ENCODE measurements around the gene PARVA. TPM values are rescaled to one million over a fixed set of nuclear protein-coding genes. Genes with fewer than 3 reads are reported as not detected.
"Not testable (repeated sequence)": the region's sequence is repeated elsewhere in the genome, so short reads cannot be mapped to it uniquely, and the experiment has no call there.

PARVA gene
- total RNA-seq, 1 experiment from 2014 or later, result 13.2 TPM

- in situ Hi-C loops (cut with HindIII; ENCODE audit: low pct_unique_long_range_greater_than_20kb, low sequenced_read_pairs); DNase-seq (ENCODE audit: low read depth, low spot score): not testable (repeated sequence)
Observed at GRCh38 chr11:12367057-12367456, 10.3 kb upstream of the PARVA start.

DNA sequence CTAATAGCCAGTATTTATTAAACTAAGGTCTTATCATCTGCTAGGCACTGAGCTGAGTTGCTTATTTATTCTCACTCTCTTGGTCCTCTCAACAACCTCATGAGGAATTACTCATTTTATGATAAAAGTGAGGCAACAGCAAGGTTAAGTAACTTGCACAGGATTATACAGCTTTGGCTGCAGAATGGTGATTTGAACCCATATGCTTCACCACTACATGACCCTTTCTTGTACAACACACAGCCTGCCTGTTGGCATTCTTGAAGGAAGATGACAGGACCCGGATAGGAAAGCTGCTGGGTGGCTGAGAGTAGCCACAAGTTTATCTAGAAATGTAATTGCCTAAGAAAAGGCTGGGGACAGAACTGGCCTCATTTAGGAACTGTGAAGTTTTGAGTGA, 5.3 kb upstream of the PARVA start:
- in situ Hi-C loops (cut with HindIII; ENCODE audit: low pct_unique_long_range_greater_than_20kb, low sequenced_read_pairs), result no loop called here
- no peak for DNase-seq (ENCODE audit: low read depth, low spot score)

DNA sequence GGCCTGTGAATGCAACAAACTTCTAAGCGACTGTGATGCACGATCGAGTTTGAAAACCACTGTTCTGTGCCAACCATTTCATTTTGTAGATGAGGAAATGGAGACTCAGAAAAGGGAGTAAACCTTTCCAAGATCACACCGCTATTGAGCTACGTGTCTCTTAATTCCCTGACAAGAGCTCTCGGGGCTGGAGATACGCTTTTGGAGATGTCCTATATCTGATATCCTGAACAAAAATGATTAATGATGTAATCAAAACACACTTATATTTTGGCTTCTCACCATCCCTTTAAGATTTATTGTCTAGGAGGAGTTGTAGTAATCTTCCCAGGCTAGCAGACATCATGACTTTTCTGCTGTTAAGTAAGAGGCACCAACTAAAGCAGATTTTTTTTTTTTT, 1.7 kb upstream of the PARVA start:
- in situ Hi-C loops (cut with HindIII; ENCODE audit: low pct_unique_long_range_greater_than_20kb, low sequenced_read_pairs), result no loop called here
- DNase-seq (ENCODE audit: low read depth, low spot score), result no peak

DNA sequence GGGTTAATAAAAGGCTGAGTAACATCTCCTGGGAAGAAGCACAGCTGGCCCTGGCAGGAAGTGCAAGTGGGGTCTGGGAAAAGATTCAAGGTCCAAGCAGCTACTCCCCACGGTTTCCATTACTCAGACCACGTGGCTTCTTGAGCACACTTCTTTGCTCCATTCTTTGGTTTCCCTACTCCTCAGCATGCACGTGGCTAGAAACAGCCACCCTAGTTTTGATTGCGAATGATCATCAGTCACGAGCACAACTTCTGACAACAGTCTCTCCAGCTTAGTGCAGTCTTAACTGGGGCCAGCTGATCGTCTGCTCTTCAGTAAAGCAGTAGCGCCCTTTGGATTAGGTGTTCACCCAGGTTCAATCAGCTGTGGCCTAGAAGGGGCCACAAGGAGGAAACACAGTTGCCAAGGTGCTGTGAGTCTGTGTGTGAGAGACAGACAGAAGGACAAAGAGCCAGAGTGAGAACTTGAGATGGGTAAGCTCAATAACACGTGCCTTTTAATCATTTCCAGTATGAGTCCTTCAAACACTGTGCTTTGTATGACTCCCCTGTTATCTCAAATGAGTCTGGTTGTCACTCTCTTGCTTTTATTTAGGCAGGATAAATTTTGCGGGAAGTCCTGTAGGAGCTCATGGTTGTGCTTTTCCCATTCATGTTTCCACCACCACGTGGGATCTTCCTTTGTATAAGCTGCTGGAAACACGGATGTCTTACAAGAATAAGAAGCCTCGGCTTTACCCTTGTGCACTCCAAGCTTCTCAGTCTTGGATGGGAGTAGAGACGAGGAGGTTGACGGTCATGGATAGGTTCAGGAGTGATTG, 901 bp upstream of the PARVA start:
- peak; percentile 30 for DNase-seq (ENCODE audit: low read depth, low spot score)
- in situ Hi-C loops (cut with HindIII; ENCODE audit: low pct_unique_long_range_greater_than_20kb, low sequenced_read_pairs), result no loop called here

DNA sequence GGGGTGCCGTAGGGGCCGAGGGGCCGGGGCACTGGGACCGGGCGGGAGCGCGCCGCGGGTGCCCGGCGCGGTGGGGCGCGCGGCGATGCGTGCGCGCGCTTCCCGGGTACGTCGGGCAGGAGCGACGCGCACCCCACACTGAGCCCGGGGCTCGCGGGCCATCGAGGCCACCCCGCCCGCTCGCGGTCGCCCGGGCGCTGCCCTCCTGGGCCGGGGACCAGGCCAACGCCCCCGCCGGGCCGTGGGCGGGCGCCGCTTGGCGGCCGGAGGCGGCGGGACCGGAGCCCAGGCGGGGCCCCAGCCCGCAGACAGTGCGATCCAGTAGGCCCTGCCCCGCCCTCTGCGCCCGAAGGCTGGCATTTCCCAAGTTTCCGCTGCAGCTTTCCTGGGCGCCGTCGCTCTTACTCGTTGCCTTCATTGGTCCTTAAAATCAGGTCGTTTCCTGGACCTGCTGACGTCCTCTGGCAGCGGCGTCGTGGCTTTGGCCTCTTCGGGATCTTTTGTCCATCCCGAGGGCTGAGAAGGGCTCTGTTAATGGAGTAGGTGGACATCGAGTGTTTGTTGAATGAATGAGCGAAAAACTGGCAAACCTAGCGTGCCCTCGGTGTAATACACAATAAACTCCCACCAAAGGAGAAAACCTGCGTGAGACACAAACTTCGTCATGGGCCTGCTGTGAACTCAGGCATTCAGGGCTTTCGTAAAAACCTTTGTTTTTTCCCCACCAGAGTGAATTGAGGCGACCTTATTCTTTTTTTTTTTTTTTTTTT, 638 bp downstream of the PARVA start:
- peak; percentile 78 for DNase-seq (ENCODE audit: low read depth, low spot score)
- in situ Hi-C loops (cut with HindIII; ENCODE audit: low pct_unique_long_range_greater_than_20kb, low sequenced_read_pairs), result no loop called here

DNA sequence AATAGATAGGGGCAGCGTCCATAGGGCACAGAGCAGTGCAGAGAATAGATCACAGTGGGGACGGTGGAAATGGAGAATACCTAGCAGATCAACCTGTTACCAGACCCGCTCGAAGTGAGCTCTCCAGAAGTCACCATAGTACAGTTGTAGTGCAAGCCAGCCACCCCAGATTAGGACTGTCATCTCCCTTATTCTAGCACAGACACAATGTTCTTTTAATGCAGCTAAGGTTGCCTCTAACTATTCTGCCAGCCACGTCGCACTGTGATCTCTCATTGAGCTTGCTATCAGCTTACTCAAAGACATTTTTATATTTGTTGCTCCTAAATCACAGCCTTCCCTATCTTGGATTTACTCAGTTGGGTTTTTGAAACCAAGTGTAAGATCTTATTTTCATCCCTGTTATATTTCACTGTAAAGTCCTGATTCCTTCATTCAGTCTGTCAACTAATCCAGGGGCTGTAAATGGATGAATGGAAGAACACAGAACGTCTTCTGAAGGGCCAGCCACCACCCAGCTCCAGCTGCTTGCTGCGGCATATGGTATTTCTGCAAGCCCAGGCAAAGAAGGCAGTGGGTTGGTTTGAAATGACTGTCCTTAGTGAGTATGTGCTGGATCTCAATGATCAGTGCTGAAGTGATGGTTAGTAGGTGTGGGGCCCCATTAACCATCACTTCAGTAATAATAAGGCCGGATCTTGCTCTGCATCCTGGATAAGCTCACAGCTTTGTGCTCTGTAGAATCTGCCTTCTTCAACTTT, 3.4 kb downstream of the PARVA start:
- DNase-seq (ENCODE audit: low read depth, low spot score), result no peak
- in situ Hi-C loops (cut with HindIII; ENCODE audit: low pct_unique_long_range_greater_than_20kb, low sequenced_read_pairs), result no loop called here

- in situ Hi-C loops (cut with HindIII; ENCODE audit: low pct_unique_long_range_greater_than_20kb, low sequenced_read_pairs), result no loop called here
- DNase-seq (ENCODE audit: low read depth, low spot score), result no peak
Observed at GRCh38 chr11:12381875-12382274, 4.5 kb downstream of the PARVA start.

GRCh38 chr11:12382451-12382850, 5.1 kb downstream of the PARVA start:
- in situ Hi-C loops (cut with HindIII; ENCODE audit: low pct_unique_long_range_greater_than_20kb, low sequenced_read_pairs), result no loop called here
- DNase-seq (ENCODE audit: low read depth, low spot score), result no peak

DNA sequence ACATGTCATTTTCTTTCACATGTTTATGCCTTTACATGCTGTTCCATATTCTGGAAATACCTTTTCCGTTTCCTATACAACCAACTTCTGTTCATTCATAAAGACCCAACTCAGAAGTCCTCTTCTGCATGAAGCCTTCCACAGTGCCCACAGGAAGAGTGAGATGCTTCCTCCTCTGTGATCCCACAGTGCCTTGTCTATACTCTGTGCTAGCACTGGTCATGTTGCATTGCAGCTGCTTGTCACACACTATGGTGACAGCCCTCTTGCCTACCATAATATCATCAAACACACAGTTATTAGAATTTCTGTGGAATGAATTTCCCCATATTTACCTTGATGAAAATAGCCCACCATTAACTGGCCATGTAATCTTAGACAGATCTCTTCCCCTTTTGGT, 8.9 kb downstream of the PARVA start:
- DNase-seq (ENCODE audit: low read depth, low spot score), result no peak
- in situ Hi-C loops (cut with HindIII; ENCODE audit: low pct_unique_long_range_greater_than_20kb, low sequenced_read_pairs), result no loop called here

DNA sequence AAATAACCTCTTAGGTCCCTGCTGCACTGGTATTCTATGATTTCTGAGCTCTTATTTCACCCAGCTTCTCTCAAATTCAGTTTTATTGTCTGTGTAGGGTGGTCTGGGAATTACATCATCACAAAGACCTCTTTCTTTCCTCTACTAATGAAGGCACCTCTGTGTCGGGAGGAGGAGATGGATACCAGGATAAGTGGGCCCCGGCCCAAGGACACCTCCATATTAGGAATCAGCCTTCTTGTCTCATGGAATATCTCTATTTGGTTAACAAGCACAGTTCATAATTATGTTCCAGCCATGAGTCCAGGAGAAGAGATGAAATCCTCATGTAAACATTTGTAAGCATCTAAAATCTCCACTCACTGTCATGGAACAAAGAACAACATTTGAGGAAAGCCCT, 9.4 kb downstream of the PARVA start:
- no peak for DNase-seq (ENCODE audit: low read depth, low spot score)
- in situ Hi-C loops (cut with HindIII; ENCODE audit: low pct_unique_long_range_greater_than_20kb, low sequenced_read_pairs), result no loop called here

DNA sequence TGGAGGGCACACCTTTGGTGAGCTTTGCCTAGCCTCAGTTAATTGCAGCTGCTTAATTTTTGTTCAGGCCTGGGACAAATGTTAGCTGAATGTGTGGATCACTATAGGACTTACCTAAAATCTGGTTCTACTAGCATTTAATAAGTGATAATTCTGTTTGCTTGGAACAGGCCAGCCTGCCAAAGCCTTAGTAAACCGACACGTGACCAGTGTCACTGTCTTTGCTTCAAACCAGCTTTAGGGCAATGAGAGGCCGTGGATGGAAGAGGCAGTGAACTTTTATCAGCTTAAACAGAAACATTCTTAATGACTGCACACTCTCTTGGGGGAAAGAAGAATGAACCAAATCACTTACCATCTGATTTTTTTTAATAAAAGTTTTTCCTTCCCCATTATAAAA, 10.8 kb downstream of the PARVA start:
- DNase-seq (ENCODE audit: low read depth, low spot score), result no peak
- in situ Hi-C loops (cut with HindIII; ENCODE audit: low pct_unique_long_range_greater_than_20kb, low sequenced_read_pairs), result no loop called here

DNA sequence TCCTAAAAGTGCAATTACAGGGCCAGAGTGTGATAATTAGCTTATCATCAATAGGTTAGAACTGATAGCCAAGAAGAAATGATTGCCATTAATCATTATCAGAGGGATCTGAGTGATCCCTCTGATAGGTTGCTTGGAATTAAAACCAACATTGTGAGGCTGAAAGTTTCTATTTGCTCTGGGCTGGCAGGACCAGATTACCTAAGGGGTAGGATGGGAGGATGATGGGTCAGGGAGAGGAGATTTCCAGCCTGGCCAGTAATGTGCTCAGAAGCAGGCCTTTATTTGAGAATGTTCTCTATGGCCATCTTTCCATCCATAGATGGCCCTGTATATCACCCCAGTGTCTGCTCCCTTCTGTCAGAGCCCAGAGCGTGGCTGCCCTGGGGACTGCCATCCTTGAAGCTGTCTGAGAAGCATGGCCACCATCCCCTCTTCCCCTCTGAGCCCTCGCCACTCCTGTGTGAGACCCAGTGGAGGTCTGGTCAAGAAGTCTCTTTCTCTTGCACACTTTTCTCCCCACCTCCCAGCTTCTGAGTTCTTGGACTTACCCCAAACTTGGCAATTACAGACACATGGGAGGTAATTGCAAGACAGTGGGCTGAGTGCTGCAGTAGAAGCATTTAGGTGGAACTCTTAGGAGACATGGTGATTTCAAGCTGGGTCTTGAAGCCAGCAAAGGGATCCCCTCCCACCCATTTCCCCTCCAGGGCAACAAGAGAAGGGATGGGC, 11.7 kb downstream of the PARVA start:
- in situ Hi-C loops (cut with HindIII; ENCODE audit: low pct_unique_long_range_greater_than_20kb, low sequenced_read_pairs), result no loop called here
- DNase-seq (ENCODE audit: low read depth, low spot score), result no peak

DNA sequence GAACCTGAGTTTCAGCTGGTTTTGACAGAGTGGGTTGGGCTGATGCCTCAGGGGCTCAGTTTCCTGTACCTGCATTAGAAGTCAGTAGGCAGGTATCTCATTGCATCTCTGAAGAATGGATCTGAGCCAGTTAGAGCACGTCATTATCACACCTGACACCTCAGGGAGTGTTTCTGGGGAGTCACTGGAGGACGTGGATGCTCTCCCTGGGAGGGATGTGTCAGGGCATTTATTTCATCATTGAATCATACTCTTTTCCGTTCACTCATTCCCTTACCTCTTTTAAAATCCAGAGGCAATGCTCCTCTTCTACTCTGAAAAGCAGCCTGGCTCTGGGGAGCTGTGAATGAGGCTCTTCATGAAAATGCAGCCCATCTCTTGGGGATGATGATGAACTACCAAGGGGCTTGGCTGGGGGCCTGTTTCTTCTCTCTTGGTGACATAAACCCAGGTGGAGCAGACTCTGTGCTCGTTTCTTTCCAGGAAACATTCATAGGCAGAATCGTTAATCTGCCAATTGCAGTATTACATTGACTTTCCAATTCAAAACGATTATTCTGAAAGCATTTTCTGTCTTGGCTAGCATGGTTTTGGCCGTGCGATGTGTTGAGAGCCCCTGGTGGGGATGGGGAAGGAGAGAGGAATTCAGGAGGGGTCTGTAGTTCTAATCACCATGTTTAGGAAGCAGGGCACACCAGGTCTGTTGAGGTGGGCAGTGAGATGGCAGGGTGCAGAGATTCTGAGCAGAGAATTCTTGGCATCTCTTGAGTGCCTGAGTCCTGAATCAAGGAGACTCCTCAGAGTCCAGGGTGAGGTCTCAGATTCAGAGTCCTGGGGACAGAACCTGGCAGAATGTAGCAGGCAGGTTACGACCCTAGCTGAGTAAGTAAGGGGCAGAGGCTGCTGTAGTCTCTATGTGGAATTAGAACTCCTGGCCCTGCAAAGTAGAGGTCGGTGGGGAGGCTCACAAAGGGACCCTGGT, 12.6 kb downstream of the PARVA start:
- no peak for DNase-seq (ENCODE audit: low read depth, low spot score)
- in situ Hi-C loops (cut with HindIII; ENCODE audit: low pct_unique_long_range_greater_than_20kb, low sequenced_read_pairs), result no loop called here

- in situ Hi-C loops (cut with HindIII; ENCODE audit: low pct_unique_long_range_greater_than_20kb, low sequenced_read_pairs), result no loop called here
- no peak for DNase-seq (ENCODE audit: low read depth, low spot score)
Observed at GRCh38 chr11:12390687-12391110, 13.3 kb downstream of the PARVA start.

- in situ Hi-C loops (cut with HindIII; ENCODE audit: low pct_unique_long_range_greater_than_20kb, low sequenced_read_pairs), result no loop called here
- no peak for DNase-seq (ENCODE audit: low read depth, low spot score)
Observed at GRCh38 chr11:12392672-12393071, 15.3 kb downstream of the PARVA start.

GRCh38 chr11:12393691-12394090, 16.3 kb downstream of the PARVA start:
- in situ Hi-C loops (cut with HindIII; ENCODE audit: low pct_unique_long_range_greater_than_20kb, low sequenced_read_pairs), result no loop called here
- DNase-seq (ENCODE audit: low read depth, low spot score), result no peak

DNA sequence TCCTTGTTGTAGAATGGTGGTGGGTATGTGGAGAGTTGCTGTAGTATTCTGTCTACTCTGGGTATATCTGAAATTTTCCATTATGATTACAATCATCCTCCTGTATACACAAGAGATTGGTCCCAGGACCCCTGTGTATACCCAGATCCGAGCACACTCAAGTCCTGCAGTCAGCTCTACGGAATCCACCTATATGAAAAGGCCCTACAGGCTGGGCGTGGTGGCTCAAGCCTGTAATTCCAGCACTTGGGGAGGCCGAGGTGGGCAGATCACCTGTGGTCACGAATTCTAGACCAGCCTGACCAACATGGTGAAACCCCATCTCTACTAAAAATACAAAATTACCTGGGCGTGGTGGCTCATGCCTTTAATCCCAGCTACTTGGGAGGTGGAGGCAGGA, 17.2 kb downstream of the PARVA start:
- in situ Hi-C loops (cut with HindIII; ENCODE audit: low pct_unique_long_range_greater_than_20kb, low sequenced_read_pairs), result no loop called here
- no peak for DNase-seq (ENCODE audit: low read depth, low spot score)
